Activated CD4-positive, alpha-beta T cell treated with anti-CD3 and anti-CD28 coated beads for 24 hours (primary cell): ENCODE measurements around the gene ABAT.
"Not testable (repeated sequence)": the region's sequence is repeated elsewhere in the genome, so short reads cannot be mapped to it uniquely, and the experiment has no call there.

ENCODE experiments used
- DNase-seq, 2 donors: peaks; one replicate each; pipeline ENCODE4 v3.0.0-alpha.2; 2020; ENCODE audit warnings: low read depth in 2 of 2

The ABAT gene

GRCh38 chr16:8649829-8650554 lies 24.4 kb upstream of the ABAT start:
- no peak for DNase-seq

GRCh38 chr16:8651958-8652357 lies 22.5 kb upstream of the ABAT start:
- DNase-seq: not testable (repeated sequence)

GRCh38 chr16:8655184-8655717 lies 19.2 kb upstream of the ABAT start:
- no peak for DNase-seq

DNA sequence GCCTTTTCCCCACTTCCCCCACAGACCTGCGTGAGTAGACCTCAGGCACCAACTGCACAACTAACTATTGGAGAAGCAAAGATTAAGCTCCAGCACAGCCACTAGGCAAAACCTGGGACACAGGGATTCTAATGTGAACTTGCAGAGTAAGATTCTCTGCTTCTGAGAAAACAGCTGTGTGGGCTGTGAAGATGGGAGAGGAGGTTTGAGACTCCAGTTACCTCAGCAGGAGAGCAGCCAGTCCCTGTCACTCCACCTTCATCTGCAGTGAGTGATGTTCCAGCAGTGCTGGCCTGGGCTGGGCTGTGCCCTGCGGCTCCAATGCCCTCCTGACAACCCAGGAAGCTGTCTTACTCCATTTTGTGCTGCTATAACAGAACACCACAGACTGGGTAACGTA lies 18.0 kb upstream of the ABAT start:
- no peak for DNase-seq

DNA sequence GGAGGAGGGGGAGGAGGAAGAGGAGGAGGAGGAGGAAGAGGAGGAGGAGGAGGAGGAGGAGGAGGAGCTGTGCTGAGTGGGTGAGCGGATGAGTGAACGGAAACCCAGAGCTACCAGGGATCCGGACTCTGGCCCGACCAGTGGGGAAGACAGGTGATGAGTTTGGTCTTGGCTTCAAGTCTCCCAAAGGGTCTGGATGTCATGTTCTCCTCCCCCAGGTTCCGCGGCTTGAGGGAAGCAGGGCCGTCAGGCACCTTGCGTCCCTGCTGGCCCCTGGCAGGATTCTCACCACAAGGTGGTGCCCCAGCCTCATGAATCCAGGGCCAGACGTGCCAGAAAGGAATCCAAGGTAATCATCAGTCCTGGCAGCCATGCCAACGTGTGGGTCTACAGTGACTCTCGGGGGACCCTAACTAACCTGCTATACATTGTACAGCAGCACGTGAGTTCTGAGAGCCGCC lies 13.5 kb upstream of the ABAT start:
- DNase-seq: peak in 1 of 2 donors; percentile 37

- no peak for DNase-seq
Measured at GRCh38 chr16:8661703-8662102, 12.7 kb upstream of the ABAT start.

DNA sequence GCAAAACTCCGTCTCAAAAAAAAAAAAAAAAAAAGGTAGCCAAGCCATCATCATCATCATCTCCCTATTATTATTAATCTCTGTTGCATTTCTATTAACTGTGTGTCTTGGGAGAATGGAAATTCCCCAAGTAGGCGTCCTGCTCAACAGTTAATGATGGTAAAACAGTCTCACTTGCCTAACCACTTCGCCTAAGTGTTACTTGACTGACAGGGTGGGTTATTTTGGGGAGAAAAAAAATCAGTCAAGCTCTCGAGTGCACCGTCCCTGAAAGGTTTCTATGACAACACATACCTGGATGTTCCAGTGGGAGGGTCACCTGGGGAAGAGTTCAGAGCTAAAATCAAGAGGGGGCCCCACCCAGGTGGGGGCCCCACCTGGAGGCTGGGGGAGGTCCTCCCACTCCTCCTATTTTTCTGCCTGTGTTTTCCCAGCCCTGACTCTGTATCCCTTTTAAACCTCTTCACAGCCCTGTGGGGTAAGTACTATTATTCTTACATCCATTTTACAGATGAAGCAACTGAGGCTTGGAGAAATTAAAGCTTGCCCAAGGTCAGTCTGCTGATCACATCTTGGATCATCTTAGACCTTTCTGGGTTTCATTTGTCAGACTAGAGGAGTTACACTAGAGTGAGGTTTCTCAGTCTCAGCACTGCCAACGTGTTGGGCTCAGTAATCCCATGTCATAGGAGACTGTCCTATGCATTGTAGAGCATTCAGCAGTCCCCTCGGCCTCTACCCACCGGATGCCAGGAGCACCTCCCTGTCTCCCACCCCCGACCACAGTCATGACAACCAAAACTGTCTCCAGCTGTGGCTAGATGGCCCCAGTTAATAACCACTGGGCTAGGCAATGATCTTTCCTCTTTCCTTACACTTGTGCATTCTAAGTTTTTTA lies 11.0 kb upstream of the ABAT start:
- no peak for DNase-seq

DNA sequence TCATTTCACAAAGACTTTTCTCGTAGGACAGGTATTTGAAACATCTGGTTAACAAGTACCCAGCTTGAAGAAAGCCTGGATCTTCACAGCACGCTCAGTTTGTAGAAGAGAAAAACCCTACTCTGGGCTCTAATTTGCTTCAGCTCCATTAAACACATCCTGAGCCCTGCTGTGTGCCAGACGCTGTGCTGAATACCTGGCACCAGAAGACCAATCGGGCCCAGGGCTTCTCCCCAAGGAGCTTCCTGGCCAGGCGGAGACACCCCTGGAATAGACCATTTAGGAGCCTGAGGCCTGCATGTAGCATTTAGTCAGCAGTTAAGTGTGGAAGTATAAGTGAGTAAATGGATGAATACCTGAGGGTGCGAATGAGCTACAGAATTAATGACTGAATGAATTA lies 8.9 kb upstream of the ABAT start:
- no peak for DNase-seq

DNA sequence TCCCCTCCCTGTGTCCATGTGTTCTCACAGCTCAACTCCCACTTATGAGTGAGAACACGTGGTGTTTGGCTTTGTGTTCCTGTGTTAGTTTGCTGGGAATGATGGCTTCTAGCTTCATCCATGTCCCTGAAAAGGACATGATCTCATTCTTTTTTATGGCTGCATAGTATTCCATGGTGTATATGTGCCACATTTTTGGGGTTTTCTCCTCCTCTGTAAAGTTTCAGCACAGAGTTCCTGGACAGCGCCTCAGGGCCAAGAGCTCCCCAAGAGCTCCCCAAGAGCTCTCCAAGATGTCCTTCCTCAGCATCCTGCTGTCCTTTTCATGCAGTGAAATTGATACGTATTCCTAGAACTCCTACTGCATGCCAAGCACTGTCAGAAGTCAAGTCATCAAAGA lies 6.9 kb upstream of the ABAT start:
- DNase-seq: no peak

GRCh38 chr16:8668113-8668512 lies 6.3 kb upstream of the ABAT start:
- no peak for DNase-seq

DNA sequence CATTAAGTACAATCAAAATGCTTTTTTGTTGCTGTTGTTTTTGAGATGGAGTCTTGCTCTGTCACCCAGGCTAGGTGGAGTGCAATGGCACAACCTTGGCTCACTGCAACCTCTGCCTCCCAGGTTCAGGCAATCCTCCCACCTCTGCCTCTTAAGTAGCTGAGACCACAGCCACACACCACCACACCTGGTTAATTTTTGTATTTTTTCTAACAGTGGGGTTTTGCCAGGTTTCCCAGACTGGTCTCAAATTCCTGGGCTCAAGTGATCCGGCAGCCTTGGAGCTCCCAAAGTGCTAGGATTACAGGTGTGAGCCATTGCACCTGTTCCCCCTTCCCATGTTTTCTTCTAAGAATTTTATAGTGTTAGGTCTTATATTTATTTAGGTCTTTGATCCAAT lies 4.9 kb upstream of the ABAT start:
- DNase-seq: no peak

- DNase-seq: no peak
Measured at GRCh38 chr16:8670014-8670560, 4.3 kb upstream of the ABAT start.

- no peak for DNase-seq
Measured at GRCh38 chr16:8673611-8674412, 605 bp upstream of the ABAT start.

DNA sequence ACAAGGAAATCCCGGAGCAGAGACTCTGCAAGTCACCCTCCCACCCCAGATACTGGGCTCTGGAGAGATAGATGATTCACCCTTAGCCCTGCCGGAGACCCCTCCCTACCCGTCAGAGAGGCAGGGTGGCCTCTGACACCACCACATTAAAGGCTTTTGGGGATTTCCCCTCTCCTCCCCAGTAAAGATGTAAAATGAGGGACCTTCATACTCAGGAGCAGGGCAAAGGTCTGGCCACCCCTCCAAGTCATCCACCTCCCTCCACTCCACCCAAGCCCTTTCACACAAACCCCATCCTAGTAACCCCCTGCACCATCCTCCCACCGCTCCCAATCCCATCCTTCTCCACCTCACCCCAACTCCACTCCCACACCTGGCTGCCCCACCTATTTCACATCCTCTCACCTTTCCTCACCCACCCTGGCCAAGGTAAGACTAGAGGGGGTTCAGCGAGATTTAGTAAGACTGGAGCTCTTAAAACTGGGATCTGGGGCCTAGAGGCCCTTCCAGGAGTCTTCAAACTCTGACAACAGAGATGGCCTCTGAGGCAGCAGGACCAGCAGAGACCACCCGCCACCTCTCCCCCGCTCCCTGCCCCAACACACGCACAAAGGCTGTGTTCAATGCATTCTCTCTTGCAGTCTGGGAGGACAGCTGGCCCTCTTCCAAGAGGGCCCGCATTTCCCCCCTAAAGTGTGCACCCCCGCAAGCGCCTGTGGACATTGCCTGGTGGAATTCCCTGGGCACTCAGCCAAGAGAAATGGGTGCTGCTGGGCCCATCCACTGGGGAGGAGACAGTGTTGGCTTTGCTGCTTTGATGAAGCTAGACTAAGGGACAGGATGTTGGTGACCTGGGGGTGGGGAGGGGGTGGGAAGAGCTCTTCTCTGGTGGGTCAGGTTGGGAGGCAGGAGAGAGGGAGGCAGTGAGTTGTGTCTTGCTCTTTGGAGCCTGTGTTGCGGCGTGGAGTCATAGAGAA lies 1.1 kb downstream of the ABAT start:
- DNase-seq: peak; percentile 29 to 37

DNA sequence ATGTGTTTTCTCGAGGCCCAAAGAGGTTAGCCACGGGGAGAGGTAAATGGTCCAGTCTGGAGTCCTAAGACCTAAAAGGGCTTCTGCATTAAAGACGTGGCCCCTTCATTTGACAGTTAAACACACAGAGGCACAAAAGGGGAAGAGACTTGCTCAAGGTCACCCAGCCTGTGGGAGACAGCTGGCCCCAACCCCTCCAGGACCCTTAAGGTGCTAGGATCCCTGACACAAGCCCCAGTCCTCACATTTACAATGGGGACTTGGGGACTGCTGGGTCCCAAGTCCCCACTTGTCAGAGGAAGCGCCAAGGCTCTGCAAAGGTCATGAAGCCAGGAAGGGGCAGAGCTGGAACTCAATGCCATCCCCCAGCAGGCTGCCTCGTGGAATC lies 1.7 kb downstream of the ABAT start:
- no peak for DNase-seq

DNA sequence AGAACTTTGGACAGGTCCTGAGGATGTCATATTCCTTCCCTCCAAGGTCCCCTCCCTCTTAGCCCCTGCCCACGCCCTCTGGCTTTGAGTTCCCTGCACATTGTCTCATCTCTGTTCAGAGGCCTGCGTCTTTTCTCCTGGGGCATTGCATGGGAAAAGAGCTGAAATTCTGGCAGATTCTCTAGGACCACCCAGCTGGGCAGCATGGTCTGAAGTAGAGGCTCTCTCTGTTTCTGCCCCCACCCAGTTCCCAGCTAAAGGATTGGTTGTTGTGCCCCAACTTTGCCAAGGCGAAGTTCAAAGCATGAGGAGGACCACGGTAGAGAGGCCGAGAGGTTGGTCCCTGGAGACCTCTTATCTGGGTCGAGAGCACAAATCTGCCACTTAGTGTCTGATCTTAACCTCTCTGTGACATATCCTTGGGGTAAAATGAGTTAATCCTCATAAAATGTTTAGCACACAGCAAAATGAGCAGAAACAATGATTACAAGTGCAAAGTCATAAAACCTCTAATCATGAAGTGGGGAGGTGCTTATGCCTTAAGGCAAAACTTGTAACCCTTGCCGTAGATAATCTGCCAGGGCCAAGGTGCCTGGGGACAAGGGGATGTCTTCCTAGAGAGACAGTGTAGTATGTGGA lies 2.4 kb downstream of the ABAT start:
- no peak for DNase-seq

GRCh38 chr16:8677481-8677880 lies 3.1 kb downstream of the ABAT start:
- no peak for DNase-seq

DNA sequence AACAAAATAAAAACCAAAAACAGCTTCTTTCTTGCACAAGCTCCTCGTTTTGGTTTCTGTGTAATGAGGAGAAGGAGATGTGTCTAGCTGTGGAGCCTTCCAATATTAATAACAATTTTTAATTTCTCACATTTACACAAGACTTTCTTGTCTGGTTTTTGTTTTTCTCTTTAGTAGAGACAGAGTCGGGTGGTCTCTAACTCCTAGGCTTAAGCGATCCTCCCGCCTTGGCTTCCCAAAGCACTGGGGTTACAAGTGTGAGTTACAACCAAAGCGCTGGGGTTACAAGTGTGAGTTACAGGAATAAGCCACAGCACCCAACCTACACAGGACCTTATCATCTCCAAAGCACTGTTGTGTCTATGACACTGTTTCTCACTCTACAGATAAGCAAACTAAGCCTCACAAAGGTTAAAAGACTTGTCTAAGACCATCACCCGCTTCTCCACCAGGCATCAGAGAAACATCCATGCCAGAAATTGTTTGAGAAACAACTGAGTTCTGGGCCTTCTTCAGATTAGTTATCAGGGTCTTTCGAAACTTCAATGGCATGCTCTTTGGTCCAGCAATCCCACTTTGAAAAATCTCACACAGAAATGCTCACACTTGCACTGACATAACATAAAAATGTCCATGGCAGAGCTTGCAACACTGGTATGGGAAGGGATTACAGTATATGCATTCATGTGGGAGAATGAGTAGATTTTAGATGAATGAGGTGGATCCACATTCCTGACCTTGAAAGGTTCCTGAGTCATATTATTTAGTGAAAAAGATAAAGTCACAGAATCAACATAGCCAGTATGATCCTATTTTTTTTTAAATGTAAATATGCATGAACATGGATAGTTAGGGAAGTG lies 3.9 kb downstream of the ABAT start:
- no peak for DNase-seq

GRCh38 chr16:8679151-8679550 lies 4.7 kb downstream of the ABAT start:
- DNase-seq: no peak
